Activated CD4-positive, alpha-beta memory T cell treated with anti-CD3 and anti-CD28 coated beads for 36 hours (primary cell): ENCODE results near the gene UNC5A. TPM values are rescaled to one million over a fixed set of nuclear protein-coding genes. Genes with fewer than 3 reads are reported as not detected.
A peak's percentile ranks its signal among the peaks of the same experiment; 100 is the strongest.

ENCODE experiments used
- CTCF ChIA-PET: fragments of 350-600 bp; sonication (Branson Sonifier 250); formaldehyde crosslinking; loops from one replicate; lab custom pipeline; 2021; ENCODE audit warnings: antibody characterized with exemption, inconsistent platforms; lab: Charles Lee
- POLR2A ChIA-PET: fragments of 350-600 bp; sonication (Branson Sonifier 250); formaldehyde crosslinking; loops from one replicate; lab custom pipeline; 2021; ENCODE audit warnings: antibody characterized with exemption; lab: Charles Lee
- DNase-seq: peaks from one replicate; pipeline ENCODE4 v3.0.0-alpha.2; 2020
- H3K27ac Mint-ChIP-seq: one replicate; pipeline ENCODE4 v1.8.0; 2021; ENCODE audit warnings: mixed read lengths
- H3K27me3 Mint-ChIP-seq: one replicate; pipeline ENCODE4 v1.8.0; 2021; ENCODE audit warnings: mixed read lengths
- H3K36me3 Mint-ChIP-seq: one replicate; pipeline ENCODE4 v1.8.0; 2021; ENCODE audit warnings: mixed read lengths
- H3K4me1 Mint-ChIP-seq: one replicate; pipeline ENCODE4 v1.8.0; 2021; ENCODE audit warnings: low read depth, mixed read lengths
- H3K4me3 Mint-ChIP-seq: one replicate; pipeline ENCODE4 v1.8.0; 2021; ENCODE audit warnings: mild to moderate bottlenecking, mixed read lengths
- H3K9me3 Mint-ChIP-seq: one replicate; pipeline ENCODE4 v1.8.0; 2021; ENCODE audit warnings: mixed read lengths
- intact Hi-C: fragments of 100-400 bp; cut with micrococcal nuclease; formaldehyde crosslinking; loops from one replicate; pipeline ENCODE4 v1.15.1; 2023
- total RNA-seq, 2 experiments: library from RNA; stranded (reverse); gene quantifications; one replicate each; pipeline ENCODE4 v1.2.3, GENCODE V29; 2021

Gene UNC5A
- total RNA-seq, 2 experiments from 2014 or later, result not detected

DNA sequence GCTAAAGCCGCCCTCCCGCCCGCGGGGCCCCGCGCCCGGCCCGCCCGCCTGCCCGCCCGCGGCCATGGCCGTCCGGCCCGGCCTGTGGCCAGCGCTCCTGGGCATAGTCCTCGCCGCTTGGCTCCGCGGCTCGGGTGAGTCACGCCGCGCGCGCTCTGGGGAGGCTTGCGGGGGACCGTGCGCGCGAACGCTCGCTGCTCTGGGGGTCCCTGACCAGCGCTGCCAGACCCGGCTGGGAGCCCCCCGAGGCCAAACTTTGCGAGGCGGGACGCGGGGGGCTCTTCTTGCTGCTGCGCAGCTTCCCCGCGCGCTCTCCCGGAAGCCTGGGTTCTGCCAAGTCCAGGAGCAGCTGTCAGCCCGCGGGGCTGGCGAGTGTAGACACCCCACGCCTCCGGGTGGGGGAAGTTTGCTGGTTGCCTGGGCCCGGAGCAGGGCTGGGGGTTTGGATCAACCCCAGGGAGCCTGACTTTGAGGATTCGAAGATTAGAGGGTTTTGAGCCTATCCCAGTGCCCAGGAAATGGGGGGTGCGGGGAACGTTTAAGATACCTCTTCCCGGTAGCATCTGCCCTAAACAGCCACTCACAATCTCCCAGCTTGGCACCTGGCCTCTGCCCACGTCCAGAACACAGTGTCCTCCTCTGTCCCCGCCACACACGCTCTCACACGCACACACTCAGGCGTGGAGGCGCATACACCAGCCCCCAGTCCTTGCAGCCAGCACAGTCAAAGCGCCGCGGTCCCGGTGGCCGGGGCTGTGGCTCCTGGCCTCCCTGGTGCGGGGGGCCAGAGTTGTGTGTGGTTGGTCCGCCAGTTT, 535 bp downstream of the UNC5A start:
- no peak overlapping the region for H3K27ac Mint-ChIP-seq
- peaks cover 12% of the 10 kb centered on the region for H3K4me1 Mint-ChIP-seq
- CTCF ChIA-PET, result interaction anchor here (1.1 to 1.4 kb wide), 2 partner anchors 148 to 150 kb away, joined by 3 to 5 read pairs; no protein-coding TSS in a partner anchor
- H3K36me3 Mint-ChIP-seq, result no peaks in the 10 kb centered on the region
- intact Hi-C loops, result loop anchor here (5.0 kb wide), 1 partner anchor 146 kb away; no protein-coding TSS in a partner anchor
- H3K4me3 Mint-ChIP-seq, result peak overlapping the region; percentile 66
- POLR2A ChIA-PET, result no interaction called here
- peaks cover 55% of the 10 kb centered on the region for H3K27me3 Mint-ChIP-seq
- H3K9me3 Mint-ChIP-seq, result no peaks in the 10 kb centered on the region
- no peak for DNase-seq

DNA sequence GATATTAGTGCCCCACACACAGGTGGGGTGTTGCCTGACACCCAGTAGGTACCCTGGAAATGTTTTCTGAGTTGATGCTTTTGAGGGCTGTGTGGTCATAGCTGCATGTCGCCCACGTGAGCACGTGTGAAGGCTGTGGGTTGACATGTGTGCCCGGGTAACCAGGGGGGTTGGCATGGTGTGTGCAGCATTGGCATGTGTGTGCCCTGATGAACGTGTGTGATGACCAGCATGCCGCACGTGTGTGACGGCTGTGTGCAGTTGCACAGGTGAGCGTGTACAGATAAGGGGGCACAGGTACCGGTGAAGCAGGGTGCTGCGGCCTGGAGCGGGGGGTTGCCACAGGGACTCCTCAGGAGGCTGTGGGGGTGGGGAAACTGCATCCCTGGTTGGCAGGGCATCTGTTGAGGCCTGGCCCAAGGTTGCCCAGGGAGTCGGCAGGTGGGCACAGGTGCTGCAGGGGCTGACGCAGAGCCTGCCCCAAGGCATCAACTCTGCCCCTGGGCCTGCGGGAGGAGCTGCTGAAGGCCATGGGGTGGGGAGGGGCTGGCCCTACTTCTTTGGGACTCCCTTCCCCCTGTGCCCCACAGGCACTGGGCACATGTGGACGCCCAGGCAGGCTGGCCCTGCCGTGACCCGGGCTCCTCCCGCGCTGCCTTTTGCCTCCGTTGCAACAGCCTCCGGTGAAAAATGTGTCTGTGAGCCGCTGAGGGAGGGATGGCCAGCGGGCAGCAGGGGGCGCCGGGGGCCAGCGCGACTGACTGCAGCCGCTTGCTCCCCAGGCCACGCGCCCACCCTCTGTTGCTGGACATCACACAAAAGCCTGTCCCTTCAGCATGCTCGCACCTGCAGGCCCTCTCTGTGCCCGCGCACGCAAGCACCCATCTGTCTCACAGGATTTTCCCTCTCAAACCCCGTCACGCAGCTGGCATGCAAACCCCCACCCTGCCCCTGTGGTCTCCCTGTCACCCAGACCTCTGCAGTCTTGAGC, 2.2 kb downstream of the UNC5A start:
- intact Hi-C loops, result loop anchor here (5.0 kb wide), 1 partner anchor 145 kb away; no protein-coding TSS in a partner anchor
- Mint-ChIP-seq H3K4me1 (peaks cover 12% of the 10 kb centered on the region), H3K36me3 (no peaks in the 10 kb centered on the region), H3K27me3 (peaks cover 60% of the 10 kb centered on the region), H3K9me3 (no peaks in the 10 kb centered on the region), H3K4me3 (no peak overlapping the region), H3K27ac (no peak overlapping the region)
- CTCF ChIA-PET, result interaction anchor here (0.6 to 1.3 kb wide), 5 partner anchors 8 to 300 kb away, joined by 3 to 5 read pairs (median 3); no protein-coding TSS in a partner anchor
- POLR2A ChIA-PET, result no interaction called here
- peak; percentile 36 for DNase-seq

DNA sequence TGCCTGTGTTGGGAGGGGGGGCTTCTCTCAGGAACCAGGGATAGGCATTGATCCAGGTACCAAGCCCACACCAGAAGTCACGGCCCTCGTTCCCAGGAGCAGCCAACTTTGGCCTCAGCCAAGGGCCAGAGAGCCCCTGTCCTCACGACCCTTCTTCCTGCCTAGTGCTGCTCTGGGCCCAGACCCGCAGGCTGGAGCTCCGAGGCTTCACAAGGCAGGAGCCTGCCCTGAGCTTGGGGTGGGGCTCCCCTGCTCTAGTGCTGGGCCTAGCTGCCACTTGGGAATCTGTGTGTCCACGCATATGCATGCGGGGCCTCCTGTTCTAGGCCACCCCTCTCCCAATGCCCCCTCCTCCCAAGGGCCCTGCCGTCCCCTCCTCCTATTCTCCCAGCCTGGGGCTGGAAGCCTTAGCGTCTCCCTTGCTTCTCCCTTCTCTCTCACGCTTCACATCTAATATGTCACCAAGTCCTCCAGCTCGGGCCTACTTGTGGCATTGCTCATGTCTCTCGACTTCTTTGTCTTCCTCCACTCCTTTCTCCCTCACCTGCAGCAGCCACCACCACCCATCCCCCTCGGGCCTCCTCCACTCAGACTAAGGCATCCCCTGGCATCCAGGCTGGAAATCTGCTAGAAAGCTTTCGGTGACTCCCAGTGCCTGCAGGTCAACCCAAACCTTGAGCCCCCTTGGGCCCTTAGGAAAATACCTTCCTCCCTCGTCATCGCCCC, 3.4 kb downstream of the UNC5A start:
- ChIA-PET POLR2A (no interaction called here), CTCF (interaction anchor here (0.7 to 1.3 kb wide), 3 partner anchors 11 to 155 kb away, joined by 3 to 5 read pairs (median 4); no protein-coding TSS in a partner anchor)
- intact Hi-C loops, result loop anchor here (5.0 kb wide), 1 partner anchor 144 kb away; no protein-coding TSS in a partner anchor
- no peaks in the 10 kb centered on the region for H3K36me3 Mint-ChIP-seq
- H3K4me1 Mint-ChIP-seq, result peaks cover 19% of the 10 kb centered on the region
- H3K4me3 Mint-ChIP-seq, result no peak overlapping the region
- no peak for DNase-seq
- peaks cover 62% of the 10 kb centered on the region for H3K27me3 Mint-ChIP-seq
- H3K27ac Mint-ChIP-seq, result no peak overlapping the region
- H3K9me3 Mint-ChIP-seq, result no peaks in the 10 kb centered on the region

DNA sequence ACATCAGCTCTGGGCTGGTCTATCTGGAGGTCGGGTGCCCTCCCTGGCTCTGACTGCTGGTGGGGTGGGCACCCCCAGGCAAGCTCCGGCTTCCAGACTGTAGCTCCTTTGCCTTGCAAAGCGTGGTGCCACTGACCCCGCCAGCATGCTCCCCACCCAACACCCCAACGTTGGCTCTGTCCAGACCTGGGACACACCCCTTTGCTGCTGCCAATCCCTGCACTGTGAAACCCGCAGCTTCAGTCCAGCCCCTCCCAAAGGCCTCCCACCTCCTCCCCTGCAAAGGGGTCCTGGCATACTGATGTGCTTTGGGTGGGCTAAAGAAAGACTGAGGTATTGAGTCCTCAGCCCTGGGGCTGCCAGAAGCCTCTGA, 3.9 kb downstream of the UNC5A start:
- CTCF ChIA-PET, result interaction anchor here (1.0 to 1.3 kb wide), 2 partner anchors 153 to 156 kb away, joined by 3 to 5 read pairs; no protein-coding TSS in a partner anchor
- DNase-seq, result no peak
- H3K4me1 Mint-ChIP-seq, result peaks cover 17% of the 10 kb centered on the region
- no peak overlapping the region for H3K4me3 Mint-ChIP-seq
- no peaks in the 10 kb centered on the region for H3K36me3 Mint-ChIP-seq
- no peaks in the 10 kb centered on the region for H3K9me3 Mint-ChIP-seq
- no peak overlapping the region for H3K27ac Mint-ChIP-seq
- intact Hi-C loops, result loop anchor here (5.0 kb wide), 1 partner anchor 143 kb away; no protein-coding TSS in a partner anchor
- POLR2A ChIA-PET, result no interaction called here
- H3K27me3 Mint-ChIP-seq, result peaks cover 61% of the 10 kb centered on the region

DNA sequence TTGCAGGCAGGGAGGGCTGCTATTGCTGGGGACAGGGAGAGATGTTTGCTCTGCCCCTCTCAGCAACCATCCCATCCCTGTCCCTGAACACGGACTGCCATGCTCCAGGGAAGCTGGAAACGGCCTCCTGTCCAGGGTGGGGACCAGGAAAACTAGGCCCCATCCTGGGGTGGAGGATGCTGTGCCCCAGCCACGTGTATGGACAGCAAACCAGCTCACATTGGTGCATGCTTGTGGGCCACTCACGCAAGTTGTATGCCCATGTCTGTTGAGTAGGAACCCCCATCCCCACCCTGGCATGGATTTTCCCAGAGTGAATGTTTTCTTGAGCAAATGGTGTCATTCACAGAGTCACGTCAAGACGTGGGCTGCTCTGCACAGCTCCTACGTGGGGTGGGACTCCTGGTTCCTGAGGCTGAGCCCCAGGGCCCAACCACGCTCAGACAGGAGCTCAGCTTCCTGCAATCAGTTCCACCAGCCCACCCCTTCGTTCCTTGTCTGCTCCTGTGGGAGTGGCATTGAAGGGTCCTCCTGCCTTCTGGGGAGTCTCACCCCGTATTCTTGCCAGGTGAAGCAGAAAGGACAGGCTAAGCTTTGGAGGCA, 4.6 kb downstream of the UNC5A start:
- Mint-ChIP-seq H3K9me3 (no peaks in the 10 kb centered on the region), H3K4me1 (peaks cover 14% of the 10 kb centered on the region), H3K36me3 (no peaks in the 10 kb centered on the region), H3K27me3 (peaks cover 63% of the 10 kb centered on the region), H3K27ac (no peak overlapping the region), H3K4me3 (no peak overlapping the region)
- intact Hi-C loops, result loop anchor here (5.0 kb wide), 2 partner anchors 142 to 158 kb away; no protein-coding TSS in a partner anchor
- CTCF ChIA-PET, result no interaction called here
- DNase-seq, result no peak
- POLR2A ChIA-PET, result no interaction called here

DNA sequence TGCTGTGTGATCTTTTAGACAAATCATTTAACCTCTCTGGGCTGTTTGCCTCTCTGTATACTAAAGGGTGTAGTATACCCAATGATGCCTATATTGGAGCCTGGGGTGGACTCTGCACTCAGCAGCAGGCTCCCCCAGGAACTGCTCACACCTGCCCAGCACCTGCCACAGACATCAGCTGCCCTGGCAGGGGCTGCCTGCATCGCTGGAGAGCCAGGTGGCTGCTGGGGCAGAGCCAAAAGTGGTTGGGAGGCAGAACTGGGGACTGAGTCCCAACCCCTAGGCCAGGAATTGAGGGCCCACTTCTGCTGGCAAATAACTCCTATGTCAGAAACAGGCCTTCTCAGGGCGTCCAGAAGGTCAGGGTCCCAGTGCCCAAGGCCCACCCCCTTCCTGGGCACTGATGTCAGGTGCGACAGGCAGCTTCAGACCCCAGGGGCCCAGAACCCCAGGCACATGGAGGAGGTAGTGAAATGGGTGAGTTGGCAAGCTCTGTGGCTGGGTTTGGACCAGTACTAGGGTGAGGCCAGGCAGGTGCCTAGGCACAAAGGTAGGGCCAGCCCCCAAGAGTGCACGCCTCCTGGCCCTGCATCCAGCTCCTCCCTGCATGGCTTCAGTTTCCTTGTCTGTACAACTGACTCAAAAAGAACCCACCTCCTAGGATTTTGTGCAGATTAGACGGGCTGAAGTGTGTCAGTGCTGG, 5.8 kb downstream of the UNC5A start:
- POLR2A ChIA-PET, result interaction anchor here (0.6 kb wide), 1 partner anchor 949 kb away, joined by 3 read pairs; no protein-coding TSS in a partner anchor
- intact Hi-C loops, result loop anchor here (5.0 kb wide), 1 partner anchor 159 kb away; no protein-coding TSS in a partner anchor
- H3K4me1 Mint-ChIP-seq, result peaks cover 11% of the 10 kb centered on the region
- H3K36me3 Mint-ChIP-seq, result no peaks in the 10 kb centered on the region
- peaks cover 68% of the 10 kb centered on the region for H3K27me3 Mint-ChIP-seq
- no peaks in the 10 kb centered on the region for H3K9me3 Mint-ChIP-seq
- no peak for DNase-seq
- no peak overlapping the region for H3K27ac Mint-ChIP-seq
- peak overlapping the region; percentile 43 for H3K4me3 Mint-ChIP-seq
- CTCF ChIA-PET, result interaction anchor here (1.3 kb wide), 1 partner anchor 156 kb away, joined by 6 read pairs; no protein-coding TSS in a partner anchor

DNA sequence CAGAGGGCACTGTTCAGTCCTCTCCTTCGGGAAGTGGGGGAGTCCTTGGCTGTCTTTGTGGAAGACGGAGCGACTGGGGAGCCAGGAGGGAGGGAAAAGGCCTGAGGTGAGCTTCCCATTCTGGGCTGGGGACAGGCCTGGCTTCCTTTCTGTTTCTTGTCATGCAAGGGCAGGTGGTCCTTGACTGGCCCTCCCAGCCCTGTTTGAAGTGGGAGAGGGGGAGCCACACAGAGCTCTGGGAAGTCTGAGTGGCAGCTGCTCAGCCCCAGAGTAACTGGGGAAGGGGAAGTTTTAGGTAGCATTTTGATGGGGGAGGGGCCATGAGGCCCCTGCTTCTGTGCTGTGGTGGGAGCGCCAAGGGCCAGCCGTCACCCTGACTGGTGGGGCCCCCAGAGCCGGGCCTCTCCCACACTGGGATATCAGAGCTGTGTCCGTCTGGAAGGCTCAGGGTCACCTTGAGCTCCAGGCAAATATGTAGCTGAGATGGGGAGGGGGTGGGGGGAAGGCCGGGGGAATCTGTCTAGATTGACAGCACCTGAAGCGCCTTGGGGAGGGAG, 6.5 kb downstream of the UNC5A start:
- H3K9me3 Mint-ChIP-seq, result no peaks in the 10 kb centered on the region
- H3K4me1 Mint-ChIP-seq, result peaks cover 8% of the 10 kb centered on the region
- H3K27me3 Mint-ChIP-seq, result peaks cover 61% of the 10 kb centered on the region
- no peak overlapping the region for H3K27ac Mint-ChIP-seq
- no peaks in the 10 kb centered on the region for H3K36me3 Mint-ChIP-seq
- H3K4me3 Mint-ChIP-seq, result peak overlapping the region; percentile 43
- ChIA-PET CTCF (interaction anchor here (0.5 to 1.3 kb wide), 3 partner anchors 156 to 1296 kb away, joined by 3 to 6 read pairs (median 3); no protein-coding TSS in a partner anchor), POLR2A (interaction anchor here (0.6 kb wide), 1 partner anchor 950 kb away, joined by 3 read pairs; no protein-coding TSS in a partner anchor)
- no peak for DNase-seq
- intact Hi-C loops, result loop anchor here (5.0 kb wide), 1 partner anchor 160 kb away; no protein-coding TSS in a partner anchor

DNA sequence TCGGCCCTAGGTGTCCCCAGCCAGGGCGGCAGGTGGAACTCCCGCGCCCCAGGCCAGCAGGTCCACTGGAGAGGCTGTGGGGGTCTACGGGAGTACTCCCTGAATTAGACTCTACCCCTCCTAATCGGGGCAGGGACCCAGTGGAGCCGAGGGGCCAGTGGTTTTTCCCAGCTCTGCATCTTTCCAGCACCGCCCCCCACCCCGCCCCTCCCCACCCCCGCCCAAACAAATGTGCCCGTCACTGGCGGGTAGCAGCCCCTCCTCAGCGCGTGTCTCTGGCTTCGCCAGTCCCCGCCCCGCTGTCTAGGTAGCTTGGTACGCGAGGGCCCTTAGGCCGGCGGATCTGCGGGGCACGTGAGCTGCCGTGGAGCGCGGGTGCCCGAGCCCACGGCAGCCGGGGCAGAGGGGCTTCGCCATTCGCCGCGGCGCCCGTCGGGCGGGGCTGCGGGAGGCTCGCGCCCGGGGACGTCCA, 7.0 kb downstream of the UNC5A start:
- Mint-ChIP-seq H3K27ac (no peak overlapping the region), H3K4me3 (no peak overlapping the region), H3K4me1 (peaks cover 8% of the 10 kb centered on the region), H3K36me3 (no peaks in the 10 kb centered on the region), H3K27me3 (peaks cover 61% of the 10 kb centered on the region), H3K9me3 (no peaks in the 10 kb centered on the region)
- CTCF ChIA-PET, result interaction anchor here (0.5 to 1.3 kb wide), 4 partner anchors 27 to 1295 kb away, joined by 3 to 6 read pairs (median 3); no protein-coding TSS in a partner anchor
- intact Hi-C loops, result loop anchor here (5.0 kb wide), 1 partner anchor 160 kb away; no protein-coding TSS in a partner anchor
- DNase-seq, result no peak
- POLR2A ChIA-PET, result no interaction called here

DNA sequence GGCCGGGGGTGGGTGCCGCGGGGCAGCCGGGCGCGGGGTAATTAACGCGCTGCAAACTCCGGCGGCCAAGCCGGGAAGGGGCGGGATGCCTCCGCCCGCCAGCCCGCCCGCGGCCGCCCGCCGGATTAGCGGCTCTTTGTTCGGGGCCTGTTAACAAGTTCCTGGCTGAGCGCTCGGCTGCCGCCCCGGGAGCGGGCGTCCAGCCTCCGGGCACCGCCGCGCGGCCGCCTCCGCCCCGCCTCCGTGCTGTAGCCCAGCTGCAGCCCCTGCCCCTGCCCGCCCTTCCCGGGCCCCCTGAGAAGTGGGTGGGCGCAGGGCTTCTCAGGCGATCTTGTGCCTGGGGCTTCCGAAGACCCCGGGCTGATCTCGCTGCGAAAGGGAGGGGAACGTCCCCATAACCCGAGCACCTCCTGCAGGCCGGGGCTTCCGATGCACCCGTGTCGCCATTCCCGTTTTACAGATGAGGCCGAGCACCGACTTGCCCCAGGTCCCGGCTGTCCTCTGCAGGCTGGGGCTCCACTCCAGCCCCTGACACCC, 7.5 kb downstream of the UNC5A start:
- Mint-ChIP-seq H3K27me3 (peaks cover 63% of the 10 kb centered on the region), H3K4me1 (peaks cover 8% of the 10 kb centered on the region), H3K36me3 (no peaks in the 10 kb centered on the region), H3K4me3 (peak overlapping the region; percentile 33), H3K9me3 (no peaks in the 10 kb centered on the region), H3K27ac (no peak overlapping the region)
- intact Hi-C loops, result loop anchor here (5.0 kb wide), 1 partner anchor 161 kb away; no protein-coding TSS in a partner anchor
- peak; percentile 31 for DNase-seq
- ChIA-PET POLR2A (no interaction called here), CTCF (interaction anchor here (0.9 to 2.5 kb wide), 2 partner anchors 28 to 158 kb away, joined by 3 to 12 read pairs; no protein-coding TSS in a partner anchor)
